Central memory CD8-positive, alpha-beta T cell (primary cell): Measurements from ENCODE around the gene MT1H.

Source experiments
- ATAC-seq: fragments of 150-1000 bp; cut with Tn5 transposase; replicated peaks from 2 replicates; pipeline ENCODE4 v1.10.0; 2022; ENCODE audit warnings: mild to moderate bottlenecking, moderate FRiP score, moderate number of reproducible peaks; ENCODE audit not compliant: poor library complexity, severe bottlenecking; ENCODE audit errors: extremely low read depth
- DNase-seq, 2 donors: peaks; one replicate each; pipeline ENCODE4 v3.0.0; 2021; ENCODE audit warnings: low spot score in 2 of 2
- H3K27ac Mint-ChIP-seq: one replicate; pipeline ENCODE4 v1.8.0; 2022; ENCODE audit warnings: low read depth, mild to moderate bottlenecking, moderate library complexity, mixed read lengths
- H3K27me3 Mint-ChIP-seq: one replicate; pipeline ENCODE4 v1.8.0; 2022; ENCODE audit warnings: mixed read lengths
- H3K36me3 Mint-ChIP-seq: one replicate; pipeline ENCODE4 v1.8.0; 2022; ENCODE audit warnings: mild to moderate bottlenecking, moderate library complexity, mixed read lengths; ENCODE audit not compliant: insufficient read depth
- H3K4me1 Mint-ChIP-seq: one replicate; pipeline ENCODE4 v1.8.0; 2022; ENCODE audit warnings: mixed read lengths
- H3K4me3 Mint-ChIP-seq: one replicate; pipeline ENCODE4 v1.8.0; 2022; ENCODE audit warnings: mild to moderate bottlenecking, moderate library complexity, mixed read lengths
- H3K9me3 Mint-ChIP-seq: one replicate; pipeline ENCODE4 v1.8.0; 2022; ENCODE audit warnings: mixed read lengths

MT1H gene

DNA sequence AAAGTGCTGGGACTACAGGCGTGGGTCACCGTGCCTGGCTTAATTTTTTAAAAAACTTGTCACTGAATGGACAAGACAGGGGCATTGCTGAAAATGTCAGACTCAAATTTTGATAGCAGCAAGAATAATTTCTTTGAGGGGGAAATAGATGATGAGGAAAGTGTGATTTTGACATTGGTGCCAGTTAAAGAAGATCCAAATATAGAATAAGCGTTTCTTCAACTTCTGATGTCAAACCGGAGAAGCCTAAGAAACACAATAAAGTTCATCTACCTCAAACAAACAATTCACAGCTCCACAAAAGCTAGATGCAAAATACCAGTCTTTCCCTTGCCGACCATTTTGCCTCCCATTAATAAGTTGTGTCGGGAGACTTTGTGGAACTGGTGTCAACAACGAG, 17.1 kb downstream of the MT1H start:
- Mint-ChIP-seq H3K27me3 (no peaks in the 10 kb centered on the region), H3K27ac (no peak overlapping the region), H3K4me1 (peaks cover 17% of the 10 kb centered on the region), H3K36me3 (peaks cover 11% of the 10 kb centered on the region), H3K4me3 (no peak overlapping the region), H3K9me3 (no peaks in the 10 kb centered on the region)
- no peak for ATAC-seq
- DNase-seq, result no peak

GRCh38 chr16:56688762-56689161, 19.1 kb downstream of the MT1H start:
- no peak overlapping the region for H3K4me3 Mint-ChIP-seq
- H3K36me3 Mint-ChIP-seq, result no peaks in the 10 kb centered on the region
- ATAC-seq, result no peak
- no peaks in the 10 kb centered on the region for H3K27me3 Mint-ChIP-seq
- no peak overlapping the region for H3K27ac Mint-ChIP-seq
- no peaks in the 10 kb centered on the region for H3K9me3 Mint-ChIP-seq
- peaks cover 6% of the 10 kb centered on the region for H3K4me1 Mint-ChIP-seq
- DNase-seq, result no peak

GRCh38 chr16:56689171-56689570, 19.6 kb downstream of the MT1H start:
- no peaks in the 10 kb centered on the region for H3K27me3 Mint-ChIP-seq
- H3K36me3 Mint-ChIP-seq, result no peaks in the 10 kb centered on the region
- H3K9me3 Mint-ChIP-seq, result no peaks in the 10 kb centered on the region
- H3K4me1 Mint-ChIP-seq, result peaks cover 2% of the 10 kb centered on the region
- no peak overlapping the region for H3K27ac Mint-ChIP-seq
- ATAC-seq (no peak), DNase-seq (no peak)
- no peak overlapping the region for H3K4me3 Mint-ChIP-seq

DNA sequence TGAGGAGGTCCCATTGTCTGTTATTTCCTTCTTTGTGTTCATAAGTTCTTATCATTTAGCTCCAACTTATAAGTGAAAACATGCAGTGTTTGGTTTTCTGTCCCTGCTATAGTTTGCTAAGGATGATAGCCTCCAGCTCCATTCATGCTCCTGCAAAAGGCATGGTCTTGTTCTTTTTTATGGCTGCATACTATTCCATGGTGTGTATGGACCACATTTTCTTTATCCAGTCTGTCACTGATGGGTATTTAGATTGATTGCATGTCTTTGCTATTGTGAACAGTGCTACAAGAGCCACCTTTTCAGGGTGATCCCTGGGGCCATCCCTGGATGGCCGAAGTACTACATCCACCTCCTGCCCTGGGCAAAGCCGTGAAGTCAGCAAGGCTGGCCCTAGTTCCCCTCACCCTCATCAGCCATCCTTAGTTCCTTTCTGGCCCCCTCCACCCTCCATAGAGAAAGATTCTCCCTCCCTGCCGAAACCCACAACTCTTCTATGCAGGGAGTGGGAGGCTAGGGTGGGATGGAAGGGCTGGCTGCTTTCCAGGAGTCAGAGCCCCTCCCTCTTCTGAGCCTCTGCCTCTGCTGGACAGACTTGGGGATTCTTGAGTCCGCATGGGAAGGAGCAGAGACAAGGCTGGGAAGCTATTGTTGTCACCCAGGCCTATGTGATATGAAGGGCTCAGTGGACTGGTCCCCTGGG, 21.0 kb downstream of the MT1H start:
- Mint-ChIP-seq H3K27ac (no peak overlapping the region), H3K4me3 (no peak overlapping the region), H3K9me3 (no peaks in the 10 kb centered on the region), H3K27me3 (no peaks in the 10 kb centered on the region), H3K36me3 (no peaks in the 10 kb centered on the region), H3K4me1 (no peaks in the 10 kb centered on the region)
- DNase-seq, result no peak
- ATAC-seq, result no peak

- Mint-ChIP-seq H3K9me3 (no peaks in the 10 kb centered on the region), H3K27me3 (no peaks in the 10 kb centered on the region), H3K27ac (no peak overlapping the region), H3K4me3 (no peak overlapping the region), H3K4me1 (no peaks in the 10 kb centered on the region), H3K36me3 (no peaks in the 10 kb centered on the region)
- no peak for ATAC-seq
- DNase-seq, result no peak
These were observed 22.3 kb downstream of the MT1H start for GRCh38 chr16:56691885-56692284.

- ATAC-seq (no peak), DNase-seq (no peak)
- H3K9me3 Mint-ChIP-seq, result no peaks in the 10 kb centered on the region
- H3K4me1 Mint-ChIP-seq, result no peaks in the 10 kb centered on the region
- H3K36me3 Mint-ChIP-seq, result no peaks in the 10 kb centered on the region
- no peak overlapping the region for H3K27ac Mint-ChIP-seq
- H3K4me3 Mint-ChIP-seq, result no peak overlapping the region
- H3K27me3 Mint-ChIP-seq, result no peaks in the 10 kb centered on the region
These were observed 25.6 kb downstream of the MT1H start for GRCh38 chr16:56695246-56695645.

DNA sequence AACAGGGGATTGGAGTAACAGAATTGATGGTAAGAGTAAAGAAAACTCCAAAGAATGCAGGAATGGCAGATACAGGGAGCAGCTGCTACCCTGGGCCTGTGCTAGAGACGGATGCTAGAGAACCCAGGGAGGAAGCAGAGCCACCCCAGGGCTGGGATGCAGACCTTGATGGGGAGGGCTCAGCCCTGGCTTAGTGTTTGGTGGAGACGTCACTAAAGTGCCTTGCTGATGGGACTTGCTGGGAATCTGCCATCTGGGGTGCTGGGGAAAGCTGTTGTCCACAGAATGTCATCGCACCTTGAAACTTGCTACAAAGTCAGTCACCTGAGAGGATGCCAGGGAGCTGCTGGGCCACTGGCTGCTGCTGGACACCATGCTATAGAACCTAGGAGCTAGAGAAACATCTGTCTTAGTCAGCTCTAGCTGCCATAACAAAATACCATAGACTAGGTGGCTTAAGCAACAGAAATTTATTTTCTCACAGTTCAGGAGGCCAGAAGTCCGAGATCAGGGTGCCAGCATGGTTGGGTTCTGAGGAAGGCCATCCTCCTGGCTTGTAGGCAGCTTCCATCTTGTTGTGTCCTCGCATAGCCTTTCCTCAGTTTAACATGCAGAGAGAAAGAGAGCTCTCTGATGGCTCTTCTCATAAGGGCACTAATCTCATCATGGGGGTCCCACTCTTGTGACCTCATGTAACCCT, 28.0 kb downstream of the MT1H start:
- no peaks in the 10 kb centered on the region for H3K36me3 Mint-ChIP-seq
- no peaks in the 10 kb centered on the region for H3K27me3 Mint-ChIP-seq
- DNase-seq (no peak), ATAC-seq (no peak)
- no peak overlapping the region for H3K27ac Mint-ChIP-seq
- H3K9me3 Mint-ChIP-seq, result no peaks in the 10 kb centered on the region
- H3K4me3 Mint-ChIP-seq, result no peak overlapping the region
- H3K4me1 Mint-ChIP-seq, result no peaks in the 10 kb centered on the region

- no peaks in the 10 kb centered on the region for H3K4me1 Mint-ChIP-seq
These were observed 30.6 kb downstream of the MT1H start for GRCh38 chr16:56700195-56700594.

GRCh38 chr16:56700631-56701030, 31.0 kb downstream of the MT1H start:
- Mint-ChIP-seq H3K4me1 (no peaks in the 10 kb centered on the region), H3K27ac (no peak overlapping the region), H3K27me3 (no peaks in the 10 kb centered on the region), H3K9me3 (no peaks in the 10 kb centered on the region), H3K36me3 (no peaks in the 10 kb centered on the region), H3K4me3 (no peak overlapping the region)
- no peak for DNase-seq
- ATAC-seq, result no peak

More at GRCh38 chr16:56700195-56700594, 30.6 kb downstream of the MT1H start:
- no peaks in the 10 kb centered on the region for H3K9me3 Mint-ChIP-seq
- no peak overlapping the region for H3K27ac Mint-ChIP-seq
- no peak for ATAC-seq
- no peaks in the 10 kb centered on the region for H3K36me3 Mint-ChIP-seq
- H3K4me3 Mint-ChIP-seq, result no peak overlapping the region
- no peak for DNase-seq
- no peaks in the 10 kb centered on the region for H3K27me3 Mint-ChIP-seq

DNA sequence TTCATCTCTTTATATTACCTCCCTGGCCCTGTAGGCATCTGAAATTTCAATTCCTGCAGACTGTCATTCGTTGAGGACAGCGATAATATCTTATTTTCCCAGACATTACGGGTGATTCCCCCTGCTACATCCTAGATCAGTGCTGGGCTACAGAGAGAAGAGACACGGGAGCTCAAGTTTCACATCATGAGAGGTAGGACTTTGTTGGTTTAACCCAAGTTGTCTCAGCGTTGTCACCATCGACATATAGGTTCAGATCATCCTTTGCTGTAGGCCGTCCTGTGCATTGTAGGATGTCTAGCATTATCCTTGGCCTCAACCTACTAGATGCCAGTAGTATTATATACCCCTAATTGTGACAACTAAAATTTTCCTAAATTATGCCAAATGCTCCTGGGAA, 31.9 kb downstream of the MT1H start:
- ATAC-seq (no peak), DNase-seq (no peak)
- no peak overlapping the region for H3K4me3 Mint-ChIP-seq
- no peak overlapping the region for H3K27ac Mint-ChIP-seq
- H3K27me3 Mint-ChIP-seq, result no peaks in the 10 kb centered on the region
- no peaks in the 10 kb centered on the region for H3K36me3 Mint-ChIP-seq
- H3K4me1 Mint-ChIP-seq, result no peaks in the 10 kb centered on the region
- H3K9me3 Mint-ChIP-seq, result no peaks in the 10 kb centered on the region

DNA sequence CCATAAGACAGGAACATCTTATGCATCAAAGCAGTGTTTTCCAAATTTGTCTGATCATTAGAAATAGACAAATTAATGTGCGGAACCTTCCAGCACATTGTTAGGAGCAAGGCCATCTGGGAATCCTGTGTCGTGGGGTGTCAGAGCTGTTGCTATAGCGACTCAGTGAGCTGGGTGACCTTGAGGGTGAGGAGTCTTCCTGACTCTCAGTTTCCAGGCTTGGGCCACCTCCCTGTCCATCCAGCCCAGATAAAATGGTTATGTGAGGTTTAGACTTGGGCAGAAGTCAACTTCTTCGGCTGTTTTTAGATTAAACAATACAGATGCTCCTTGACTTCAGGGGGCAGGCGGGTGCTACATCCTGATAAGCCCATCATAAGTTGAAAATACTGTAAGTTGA, 33.2 kb downstream of the MT1H start:
- Mint-ChIP-seq H3K4me3 (no peak overlapping the region), H3K36me3 (no peaks in the 10 kb centered on the region), H3K27me3 (no peaks in the 10 kb centered on the region), H3K9me3 (no peaks in the 10 kb centered on the region), H3K27ac (no peak overlapping the region), H3K4me1 (no peaks in the 10 kb centered on the region)
- DNase-seq, result no peak
- no peak for ATAC-seq

GRCh38 chr16:56708525-56709442, 39.2 kb downstream of the MT1H start:
- peak overlapping the region; percentile 95 for H3K27ac Mint-ChIP-seq

More at GRCh38 chr16:56708525-56709442, 39.2 kb downstream of the MT1H start:
- Mint-ChIP-seq H3K36me3 (peaks cover 3% of the 10 kb centered on the region), H3K27me3 (no peaks in the 10 kb centered on the region), H3K4me1 (peaks cover 38% of the 10 kb centered on the region), H3K9me3 (no peaks in the 10 kb centered on the region), H3K4me3 (peak overlapping the region; percentile 87)
- DNase-seq, result peak in 1 of 2 donors; percentile 27
- peak; percentile 91 for ATAC-seq
